ENCODE data around the gene DPM3.
A peak's percentile ranks its signal among the peaks of the same experiment; 100 is the strongest.
"Not testable (repeated sequence)": the region's sequence is repeated elsewhere in the genome, so short reads cannot be mapped to it uniquely, and the experiment has no call there.

Gene DPM3

DNA sequence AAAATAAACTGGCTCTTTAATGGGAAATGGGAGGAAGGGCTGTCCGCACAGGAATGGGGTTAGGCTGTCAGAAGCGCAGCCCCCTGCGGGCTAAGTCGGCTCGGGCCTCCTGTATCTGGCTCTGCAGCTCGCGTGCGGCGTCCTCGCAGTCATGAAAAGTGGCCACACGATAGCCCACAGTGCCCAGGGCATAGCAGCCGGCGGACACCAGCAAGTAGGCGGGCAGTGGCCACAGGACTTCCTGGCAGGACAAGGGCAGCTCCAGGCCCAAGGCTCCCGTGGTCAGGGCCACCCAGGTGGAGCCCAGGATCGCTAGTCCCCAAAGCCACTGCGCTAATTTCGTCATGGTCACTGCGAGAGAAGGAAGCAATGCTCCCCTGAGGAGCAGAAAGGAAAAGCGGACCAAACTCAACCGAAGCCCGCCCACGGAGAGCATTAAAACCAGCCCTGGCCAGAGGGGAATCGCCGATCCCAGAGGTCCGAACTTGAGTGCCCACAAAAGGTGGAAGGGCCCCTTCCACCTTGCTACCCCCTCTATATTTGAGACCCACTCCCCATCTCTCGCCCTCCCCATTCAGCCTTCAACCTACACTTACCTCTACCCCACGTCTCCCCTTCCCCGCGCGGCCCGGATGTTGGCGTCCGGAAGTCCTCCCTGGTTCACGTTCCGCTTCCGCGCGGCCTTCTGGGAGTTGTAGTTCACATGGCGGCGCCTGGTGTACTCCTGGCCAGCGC lies at the start of gene DPM3:
DPM3 (minus strand) TSS at position 637 of the 735 bp plus-strand sequence; CDS start at position 346, 291 bp downstream.
- peak; percentile 91 to 95 (median 94) for DNase-seq

- not testable (repeated sequence) for DNase-seq
Observed at GRCh38 chr1:155189926-155190325, 49.6 kb upstream of the DPM3 start.

DNA sequence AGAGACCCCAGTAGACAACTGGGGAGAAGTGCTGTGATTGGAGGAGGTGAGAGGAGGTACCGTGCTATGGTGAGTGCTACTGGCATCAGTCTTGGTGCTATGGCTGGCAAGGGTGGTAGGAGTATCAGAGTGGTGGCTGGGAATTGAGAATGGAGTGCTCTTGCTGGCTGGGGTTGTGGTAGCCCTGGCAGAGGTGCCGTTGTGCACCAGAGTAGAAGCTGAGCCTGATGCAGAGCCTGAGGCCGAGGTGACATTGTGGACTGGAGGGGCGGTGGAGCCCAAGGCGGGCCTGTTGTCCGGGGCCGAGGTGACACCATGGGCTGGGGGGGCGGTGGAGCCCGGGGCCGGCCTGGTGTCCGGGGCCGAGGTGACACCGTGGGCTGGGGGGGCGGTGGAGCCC lies 47.9 kb upstream of the DPM3 start:
- DNase-seq = no peak

DNA sequence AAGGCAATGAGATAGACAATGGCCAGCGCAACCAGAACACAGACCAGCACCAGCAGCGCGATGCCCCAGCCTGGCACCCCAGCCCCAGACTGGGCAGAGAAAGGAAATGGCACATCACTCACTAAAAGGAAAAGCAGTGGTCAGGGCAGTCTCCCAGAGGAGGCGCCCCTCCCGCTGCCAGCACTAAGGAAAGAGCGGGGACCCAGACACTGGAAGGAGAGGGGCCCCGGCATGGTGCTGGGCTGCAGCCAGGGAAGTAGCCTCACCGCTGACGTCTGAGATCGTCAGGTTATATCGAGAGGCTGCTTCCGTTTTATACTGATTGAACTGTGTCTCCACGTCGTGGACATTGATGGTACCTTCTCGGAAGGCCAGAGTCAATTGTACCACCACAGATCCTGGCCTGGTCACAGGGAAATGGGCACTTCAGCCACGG lies 47.1 kb upstream of the DPM3 start:
- DNase-seq = no peak

GRCh38 chr1:155186794-155187455 lies 46.6 kb upstream of the DPM3 start:
- no peak for DNase-seq

GRCh38 chr1:155186067-155186793 lies 45.9 kb upstream of the DPM3 start:
- DNase-seq = no peak

GRCh38 chr1:155185783-155186066 lies 45.4 kb upstream of the DPM3 start:
- DNase-seq = no peak

DNA sequence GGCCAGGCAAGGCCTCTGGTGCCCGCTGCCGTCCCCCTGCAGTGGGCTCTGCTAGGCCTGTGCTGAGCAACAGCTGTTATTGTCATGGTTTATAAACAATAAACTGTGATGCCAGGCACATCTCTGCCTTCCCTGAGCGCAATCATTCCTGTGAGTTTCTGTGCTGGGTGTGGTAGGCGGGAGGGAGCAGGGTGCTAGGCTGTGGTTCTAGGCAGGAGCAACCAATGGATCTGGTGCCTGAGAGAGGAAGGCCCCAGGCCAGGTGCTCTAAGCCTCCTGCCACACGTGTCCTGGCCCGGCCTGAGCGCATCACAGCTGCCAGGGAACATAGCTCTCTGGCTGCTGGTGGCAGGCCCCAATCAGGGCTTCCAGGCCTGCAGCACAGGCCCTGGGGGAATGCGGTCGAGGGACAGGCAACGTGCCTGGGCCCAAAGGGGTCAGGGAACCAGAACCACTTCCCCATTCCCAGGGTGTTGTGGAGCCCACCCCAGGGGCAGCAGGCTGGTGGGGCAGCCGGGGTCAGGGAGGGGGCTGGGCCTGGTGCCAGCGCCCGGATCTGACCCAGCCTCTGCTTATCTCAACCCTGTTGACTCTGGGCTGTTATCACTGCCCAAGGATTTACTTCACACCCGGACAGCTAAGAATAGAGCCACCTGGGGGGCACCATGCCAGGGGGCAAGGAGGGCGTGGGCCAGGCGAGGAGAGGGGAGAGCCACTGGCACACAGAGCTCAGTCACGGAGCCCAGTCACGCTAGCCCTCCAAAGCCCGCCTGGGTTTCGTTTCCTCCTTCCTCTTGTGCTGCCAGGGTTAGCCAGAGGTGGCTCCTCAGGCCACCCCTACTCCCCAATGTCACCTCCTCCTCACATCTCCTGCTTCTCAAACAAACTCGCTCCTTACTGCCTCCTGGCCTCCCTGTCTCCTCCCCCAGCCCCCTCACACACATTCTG lies 44.8 kb upstream of the DPM3 start:
- peak; percentile 84 to 92 (median 88) for DNase-seq

DNA sequence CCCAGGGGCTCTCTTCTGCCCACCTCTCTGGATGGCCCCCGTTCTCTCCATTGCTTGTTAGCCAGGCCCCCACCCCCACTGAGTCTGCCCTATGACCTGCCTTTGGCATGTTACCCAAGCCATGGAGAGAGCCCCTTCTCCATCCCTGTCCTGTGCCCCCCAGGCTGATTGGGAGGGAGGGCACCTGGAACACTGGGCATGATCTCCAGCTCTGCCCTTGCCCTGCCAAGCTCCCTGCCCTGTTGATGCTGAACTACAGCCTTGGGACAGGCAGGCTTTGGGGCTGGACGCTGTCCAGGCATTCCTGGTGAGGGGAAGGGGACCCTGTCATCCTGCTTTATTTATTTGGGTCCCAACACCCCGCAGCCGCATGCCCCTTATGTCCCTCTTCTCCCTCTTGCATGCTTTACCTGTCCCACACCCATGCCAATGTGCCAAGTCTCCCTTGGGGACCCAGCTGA lies 44.0 kb upstream of the DPM3 start:
- peak in 1 of 3 donors; percentile 16 for DNase-seq

DNA sequence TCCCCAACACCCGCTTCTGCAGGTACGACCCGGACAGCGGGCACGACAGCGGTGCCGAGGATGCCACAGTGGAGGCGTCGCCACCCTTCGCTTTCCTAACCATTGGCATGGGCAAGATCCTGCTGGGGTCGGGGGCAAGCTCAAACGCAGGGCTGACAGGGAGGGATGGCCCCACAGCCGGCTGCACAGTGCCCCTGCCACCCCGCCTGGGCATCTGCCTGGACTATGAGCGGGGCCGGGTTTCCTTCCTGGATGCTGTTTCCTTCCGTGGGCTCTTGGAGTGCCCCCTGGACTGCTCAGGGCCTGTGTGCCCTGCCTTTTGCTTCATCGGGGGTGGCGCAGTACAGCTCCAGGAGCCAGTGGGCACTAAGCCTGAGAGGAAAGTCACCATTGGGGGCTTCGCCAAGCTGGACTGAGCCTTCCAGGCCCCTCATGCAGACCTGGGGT lies 43.5 kb upstream of the DPM3 start:
- peak in 1 of 3 donors; percentile 6 for DNase-seq

DNA sequence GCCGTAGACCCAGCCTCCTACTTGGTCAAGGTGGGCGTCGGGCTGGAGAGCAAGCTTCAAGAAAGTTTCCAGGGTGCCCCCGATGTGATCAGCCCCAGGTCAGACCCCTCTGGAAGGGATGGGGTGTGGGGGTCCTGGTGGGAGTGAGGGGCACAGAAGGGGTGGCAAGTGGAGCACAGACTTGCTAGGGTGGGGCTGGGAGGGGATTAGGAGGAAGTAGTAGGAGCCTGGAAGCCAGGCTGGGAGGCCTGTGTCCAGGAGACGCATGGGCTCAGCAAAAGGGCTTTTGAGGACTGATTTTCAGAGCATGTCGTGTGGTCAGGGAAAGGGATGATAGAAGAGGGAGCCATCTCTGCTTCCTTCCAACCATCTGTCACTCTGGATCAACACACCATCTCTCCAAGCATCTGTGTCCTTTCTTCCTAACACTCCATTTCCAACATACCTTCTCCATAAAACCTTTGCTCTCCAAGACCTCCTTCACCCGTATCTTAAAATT lies 41.8 kb upstream of the DPM3 start:
- DNase-seq = peak in 1 of 3 donors; percentile 8

GRCh38 chr1:155181371-155182051 lies 41.2 kb upstream of the DPM3 start:
- peak in 1 of 3 donors; percentile 14 for DNase-seq

DNA sequence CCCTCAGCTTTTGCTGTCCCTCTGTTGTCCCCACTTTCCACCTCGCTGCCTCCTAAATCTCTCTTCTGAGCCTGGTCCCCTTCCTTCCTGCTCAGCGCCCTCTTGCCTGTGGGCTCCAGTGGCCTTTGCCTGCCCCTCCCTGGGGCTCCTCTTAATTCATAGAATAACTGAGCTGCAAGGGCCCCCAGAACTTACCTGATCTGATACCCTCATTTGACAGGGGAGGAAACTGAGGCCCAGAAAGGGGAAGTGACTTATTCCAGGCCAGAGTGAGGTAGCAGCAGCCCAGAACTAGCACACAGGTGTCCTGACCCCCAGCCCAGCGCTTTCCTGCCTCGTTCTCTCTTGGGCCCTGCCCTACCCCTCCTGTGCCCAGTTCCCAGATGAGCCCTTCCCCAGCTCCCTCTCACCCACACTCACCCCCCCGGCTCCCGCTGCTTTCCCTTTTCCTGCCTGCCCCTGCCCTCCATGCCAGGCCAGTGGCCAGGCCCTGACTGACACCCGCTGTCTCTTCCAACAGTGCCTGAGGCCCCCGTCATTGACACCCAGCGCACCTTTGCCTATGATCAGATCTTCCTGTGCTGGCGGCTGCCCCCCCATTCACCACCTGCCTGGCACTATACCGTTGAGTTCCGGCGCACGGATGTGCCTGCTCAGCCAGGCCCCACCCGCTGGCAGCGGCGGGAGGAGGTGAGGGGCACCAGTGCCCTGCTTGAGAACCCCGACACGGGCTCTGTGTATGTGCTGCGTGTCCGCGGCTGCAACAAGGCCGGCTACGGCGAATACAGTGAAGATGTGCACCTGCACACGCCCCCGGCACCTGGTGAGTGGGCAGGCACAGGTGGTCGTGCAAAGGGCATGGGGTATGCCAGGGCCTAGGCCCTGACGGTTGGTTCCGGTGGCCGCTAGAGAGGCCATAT lies 39.0 kb upstream of the DPM3 start:
- DNase-seq = peak in 1 of 3 donors; percentile 10

- DNase-seq = peak; percentile 59 to 69 (median 62)
Observed at GRCh38 chr1:155178441-155179111, 38.2 kb upstream of the DPM3 start.

DNA sequence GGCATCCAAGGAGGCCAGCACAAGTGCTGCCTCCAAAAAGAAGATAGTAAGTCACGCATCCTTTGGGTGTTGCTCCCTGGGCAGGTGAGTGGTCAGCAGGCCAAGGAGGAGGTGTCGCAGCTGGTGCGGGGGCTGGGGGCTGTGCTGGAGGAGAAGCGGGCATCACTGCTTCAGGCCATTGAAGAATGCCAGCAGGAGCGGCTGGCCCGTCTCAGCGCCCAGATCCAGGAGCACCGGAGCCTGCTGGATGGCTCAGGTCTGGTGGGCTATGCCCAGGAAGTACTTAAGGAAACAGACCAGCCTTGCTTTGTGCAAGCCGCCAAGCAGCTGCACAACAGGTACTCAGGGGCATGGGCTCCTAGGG lies 37.6 kb upstream of the DPM3 start:
- DNase-seq = no peak

- peak in 1 of 3 donors; percentile 16 for DNase-seq
Observed at GRCh38 chr1:155177192-155177917, 37.0 kb upstream of the DPM3 start.

GRCh38 chr1:155176544-155177071 lies 36.3 kb upstream of the DPM3 start:
- peak; percentile 88 to 91 (median 89) for DNase-seq

DNA sequence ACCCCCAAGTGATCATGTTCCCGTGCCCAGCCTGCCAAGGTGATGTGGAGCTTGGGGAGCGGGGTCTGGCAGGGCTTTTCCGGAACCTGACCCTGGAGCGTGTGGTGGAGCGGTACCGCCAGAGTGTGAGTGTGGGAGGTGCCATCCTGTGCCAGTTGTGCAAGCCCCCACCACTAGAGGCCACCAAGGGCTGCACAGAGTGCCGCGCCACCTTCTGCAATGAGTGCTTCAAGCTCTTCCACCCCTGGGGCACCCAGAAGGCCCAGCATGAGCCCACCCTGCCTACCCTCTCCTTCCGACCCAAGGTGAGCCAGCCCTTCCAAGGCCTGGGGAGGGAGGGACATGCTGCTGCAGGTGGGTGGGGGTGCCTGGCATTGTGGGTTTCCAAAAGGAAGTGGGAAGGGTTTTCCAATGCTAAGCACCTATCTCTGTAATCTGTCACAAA lies 35.6 kb upstream of the DPM3 start:
- peak in 1 of 3 donors; percentile 39 for DNase-seq
